IMR-90 (cell line): ENCODE data around the gene STK40. TPM values are rescaled to one million over a fixed set of nuclear protein-coding genes. Genes with fewer than 3 reads are reported as not detected.

ENCODE experiments used
- ATAC-seq: fragments of 200-7000 bp; cut with Tn5 transposase; 2 replicates; pipeline ENCODE4 v1.9.1; 2020; ENCODE audit warnings: low read depth, mild to moderate bottlenecking, moderate library complexity
- BruUV-seq: library from RNA; stranded (reverse); fragments of 400-500 nt; replicated peaks from 2 replicates; lab custom pipeline; 2021; lab: Mats Ljungman, UMichigan
- CTCF ChIA-PET: fragments of 300-600 bp; formaldehyde crosslinking; extraction: SDS; loops from one replicate; lab custom pipeline; 2021; ENCODE audit warnings: antibody characterized with exemption; lab: Yijun Ruan, JAX
- POLR2A ChIA-PET: fragments of 300-600 bp; sonication (Branson Sonifier 250); formaldehyde crosslinking; loops from one replicate; lab custom pipeline; 2022; ENCODE audit warnings: antibody characterized with exemption; ENCODE audit not compliant: unreplicated experiment; lab: Charles Lee
- DNase-seq: peaks from one replicate; pipeline ENCODE4 v3.0.0; 2013
- H2AFZ ChIP-seq: replicated peaks from 2 replicates; pipeline ENCODE3; 2013; ENCODE audit warnings: low read length, mild to moderate bottlenecking; ENCODE audit not compliant: poor library complexity
- H2AK5ac ChIP-seq: 2 replicates; pipeline ENCODE4 v1.6.1; 2013; ENCODE audit warnings: low read depth, low read length, inconsistent platforms
- H2AK9ac ChIP-seq: replicated peaks from 2 replicates; pipeline ENCODE3; 2013; ENCODE audit warnings: mild to moderate bottlenecking, low read depth, low read length, moderate library complexity; ENCODE audit not compliant: poor library complexity
- H2BK120ac ChIP-seq: 2 replicates; pipeline ENCODE4 v1.6.1; 2013; ENCODE audit warnings: low read depth, low read length, inconsistent platforms
- H2BK15ac ChIP-seq: 3 replicates; pipeline ENCODE4 v1.6.1; 2013; ENCODE audit warnings: low read depth, low read length, inconsistent platforms
- H2BK20ac ChIP-seq: 2 replicates; pipeline ENCODE4 v1.6.1; 2013; ENCODE audit warnings: low read depth, mild to moderate bottlenecking, inconsistent platforms, low read length, moderate library complexity
- H2BK5ac ChIP-seq: 2 replicates; pipeline ENCODE4 v1.6.1; 2013; ENCODE audit warnings: mild to moderate bottlenecking, low read depth, low read length, inconsistent platforms; ENCODE audit not compliant: poor library complexity, severe bottlenecking
- H3K14ac ChIP-seq: replicated peaks from 2 replicates; pipeline ENCODE4 v1.6.1; 2013; ENCODE audit warnings: low read depth, low read length, inconsistent platforms
- H3K18ac ChIP-seq: 2 replicates; pipeline ENCODE4 v1.6.1; 2013; ENCODE audit warnings: low read depth, low read length, control low read depth
- H3K23ac ChIP-seq: 2 replicates; pipeline ENCODE4 v1.6.1; 2013; ENCODE audit warnings: low read depth, low read length, inconsistent platforms
- H3K27ac ChIP-seq: 2 replicates; pipeline ENCODE4 v1.5.1; 2013; ENCODE audit warnings: mild to moderate bottlenecking, control low read depth, low read length; ENCODE audit not compliant: insufficient read depth
- H3K27me3 ChIP-seq: 2 replicates; pipeline ENCODE4 v1.6.1; 2013; ENCODE audit warnings: low read length; ENCODE audit not compliant: control insufficient read depth, insufficient read depth
- H3K36me3 ChIP-seq: 2 replicates; pipeline ENCODE4 v1.6.1; 2013; ENCODE audit warnings: low read length, mixed read lengths; ENCODE audit not compliant: control insufficient read depth, insufficient read depth
- H3K4ac ChIP-seq: 2 replicates; pipeline ENCODE4 v1.6.1; 2013; ENCODE audit warnings: low read depth, low read length, inconsistent platforms
- H3K4me1 ChIP-seq: 2 replicates; pipeline ENCODE4 v1.6.1; 2013; ENCODE audit warnings: low read length, mixed read lengths; ENCODE audit not compliant: control insufficient read depth, insufficient read depth
- H3K4me2 ChIP-seq: 2 replicates; pipeline ENCODE4 v1.6.1; 2013; ENCODE audit warnings: low read depth, mild to moderate bottlenecking, control low read depth, low read length, moderate library complexity
- H3K4me3 ChIP-seq: 2 replicates; pipeline ENCODE4 v1.5.1; 2013; ENCODE audit warnings: low read depth, mild to moderate bottlenecking, control low read depth, low read length, moderate library complexity; ENCODE audit not compliant: insufficient read depth
- H3K56ac ChIP-seq: 2 replicates; pipeline ENCODE4 v1.6.1; 2013; ENCODE audit warnings: low read length, inconsistent platforms; ENCODE audit not compliant: insufficient read depth; ENCODE audit errors: extremely low read depth
- H3K79me1 ChIP-seq, 2 experiments: 2 replicates each; pipeline ENCODE4 v1.6.1; 2013; ENCODE audit warnings: low read length in 2 of 2, inconsistent platforms in 1 of 2, low read depth in 1 of 2
- H3K9ac ChIP-seq: 2 replicates; pipeline ENCODE4 v1.6.1; 2013; ENCODE audit warnings: low read depth, low read length, control low read depth
- H3K9me1 ChIP-seq: 2 replicates; pipeline ENCODE4 v1.6.1; 2013; ENCODE audit warnings: low read length, inconsistent platforms; ENCODE audit not compliant: insufficient read depth
- H3K9me3 ChIP-seq: 2 replicates; pipeline ENCODE4 v1.6.1; 2013; ENCODE audit warnings: low read length; ENCODE audit not compliant: control insufficient read depth, insufficient read depth
- H4K20me1 ChIP-seq: 2 replicates; pipeline ENCODE4 v1.6.1; 2013; ENCODE audit warnings: low read length, inconsistent platforms; ENCODE audit not compliant: insufficient read depth
- H4K5ac ChIP-seq: 2 replicates; pipeline ENCODE4 v1.6.1; 2013; ENCODE audit warnings: mild to moderate bottlenecking, low read depth, low read length, control low read depth
- H4K8ac ChIP-seq, 2 experiments: 2 replicates each; pipeline ENCODE4 v1.6.1; 2013; ENCODE audit warnings: low read depth in 2 of 2, low read length in 2 of 2, control low read depth in 1 of 2, inconsistent platforms in 1 of 2
- H4K91ac ChIP-seq: 2 replicates; pipeline ENCODE4 v1.6.1; 2013; ENCODE audit warnings: low read depth, low read length, inconsistent platforms; ENCODE audit not compliant: insufficient read depth
- CEBPB ChIP-seq: IDR thresholded peaks from 2 replicates; pipeline ENCODE4 v1.6.1; 2012; ENCODE audit warnings: low read depth, low read length, improper control_type of control experiment
- ELK1 ChIP-seq: fragments of 150-350 bp; IDR thresholded peaks from 2 replicates; pipeline ENCODE4 v1.6.1; 2016; ENCODE audit warnings: low read depth, mild to moderate bottlenecking, low read length, moderate library complexity, borderline replicate concordance
- FOS ChIP-seq: fragments of 150-350 bp; IDR thresholded peaks from 2 replicates; pipeline ENCODE4 v1.6.1; 2016; ENCODE audit warnings: low read depth, low read length
- MAZ ChIP-seq: IDR thresholded peaks from 2 replicates; pipeline ENCODE4 v1.6.1; 2012; ENCODE audit warnings: low read depth, mild to moderate bottlenecking, low read length, improper control_type of control experiment, moderate library complexity, borderline replicate concordance
- MXI1 ChIP-seq: IDR thresholded peaks from 2 replicates; pipeline ENCODE4 v1.6.1; 2012; ENCODE audit warnings: low read depth, mild to moderate bottlenecking, low read length, moderate library complexity, borderline replicate concordance
- POLR2A ChIP-seq: IDR thresholded peaks from 2 replicates; pipeline ENCODE4 v1.6.1; 2012; ENCODE audit warnings: mild to moderate bottlenecking, low read depth, low read length
- RAD21 ChIP-seq: IDR thresholded peaks from 2 replicates; pipeline ENCODE4 v1.6.1; 2012; ENCODE audit warnings: low read length, improper control_type of control experiment
- RCOR1 ChIP-seq: IDR thresholded peaks from 2 replicates; pipeline ENCODE4 v1.6.1; 2012; ENCODE audit warnings: mild to moderate bottlenecking, low read length, improper control_type of control experiment; ENCODE audit not compliant: insufficient replicate concordance
- RFX5 ChIP-seq: IDR thresholded peaks from 2 replicates; pipeline ENCODE4 v1.8.0; 2012; ENCODE audit warnings: low read depth, mild to moderate bottlenecking, low read length, moderate library complexity
- SMC3 ChIP-seq: fragments of 150-350 bp; IDR thresholded peaks from 2 replicates; pipeline ENCODE4 v1.6.1; 2016; ENCODE audit warnings: low read depth, mild to moderate bottlenecking, antibody characterized with exemption, low read length, moderate library complexity
- WGBS, 2 experiments: methylation state at CpG; one replicate each; pipeline versions ENCODE4 v1.1.5 to v1.1.7; 2013; ENCODE audit warnings: missing lambda C conversion rate in 2 of 2; ENCODE audit not compliant: insufficient read length in 1 of 2; ENCODE audit errors: extremely low coverage in 2 of 2; 5-methylcytosine and 5-hydroxymethylcytosine counted together
- dilution Hi-C: fragments of 300-500 bp; cut with HindIII; formaldehyde crosslinking; loops from one replicate; pipeline ENCODE4 v1.14.3; 2018; ENCODE audit warnings: low sequenced_read_pairs; ENCODE audit not compliant: unreplicated experiment
- in situ Hi-C: fragments of 300-500 bp; cut with MboI; formaldehyde crosslinking; loops from 3 replicates; pipeline ENCODE4 v1.14.3; 2019; ENCODE audit warnings: low sequenced_read_pairs, inconsistent platforms, mixed read lengths
- intact Hi-C: fragments of 100-400 bp; cut with micrococcal nuclease; formaldehyde crosslinking; loops from 2 replicates; pipeline ENCODE4 v1.10.0; 2022
- polyA plus RNA-seq, 3 experiments: library from polyadenylated mRNA; depleted of rRNA; stranded (reverse); fragments of >200 nt; gene quantifications; 2 replicates each; pipeline ENCODE4 v1.2.3, GENCODE V29; 2012; ENCODE audit warnings: low replicate concordance in 1 of 3
- total RNA-seq: library from RNA; depleted of rRNA; stranded (reverse); fragments of >200 nt; gene quantifications from 2 replicates; pipeline ENCODE4 v1.2.3, GENCODE V29; 2012
- TF ChIP-seq, protein P1 (sequence below): conservative IDR thresholded peaks from 2 replicates; pipeline ENCODE4 v1.5.1; 2012; ENCODE audit warnings: mild to moderate bottlenecking, low read depth, low read length, improper control_type of control experiment
- TF ChIP-seq, protein P2 (sequence below): fragments of 150-350 bp; IDR thresholded peaks from 2 replicates; pipeline ENCODE4 v1.6.1; 2017; ENCODE audit warnings: mild to moderate bottlenecking, antibody characterized with exemption, low read length, low read depth

The STK40 gene
- total and polyA plus RNA-seq, 2 of the 4 experiments (the other 2 are of a cell fraction), result 16.0 to 29.9 TPM

DNA sequence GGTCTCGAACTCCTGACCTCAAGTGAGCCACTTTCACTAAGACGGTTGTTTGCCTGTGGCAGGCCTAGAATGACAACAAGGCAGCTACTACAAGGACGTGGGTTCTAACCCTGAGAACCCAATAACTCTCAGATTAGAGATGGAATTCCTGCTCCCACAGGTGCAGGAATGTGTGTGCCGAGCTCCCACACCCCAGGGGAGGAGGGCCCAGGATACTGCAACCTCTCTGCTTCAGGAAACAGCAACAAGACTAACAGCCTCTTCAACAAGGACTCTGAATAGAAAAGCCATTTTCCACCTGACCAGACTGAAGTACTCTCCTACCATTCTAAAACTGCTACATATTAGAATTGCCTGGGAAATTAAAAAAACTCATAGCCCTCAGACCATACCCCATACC, 7.1 kb upstream of the STK40 start:
- no peak for TF ChIP-seq POLR2A
- no peak for TF ChIP-seq MXI1
- TF ChIP-seq RAD21, result no peak
- TF ChIP-seq SMC3, result no peak
- TF ChIP-seq FOS, result no peak
- TF ChIP-seq, protein P1, sequence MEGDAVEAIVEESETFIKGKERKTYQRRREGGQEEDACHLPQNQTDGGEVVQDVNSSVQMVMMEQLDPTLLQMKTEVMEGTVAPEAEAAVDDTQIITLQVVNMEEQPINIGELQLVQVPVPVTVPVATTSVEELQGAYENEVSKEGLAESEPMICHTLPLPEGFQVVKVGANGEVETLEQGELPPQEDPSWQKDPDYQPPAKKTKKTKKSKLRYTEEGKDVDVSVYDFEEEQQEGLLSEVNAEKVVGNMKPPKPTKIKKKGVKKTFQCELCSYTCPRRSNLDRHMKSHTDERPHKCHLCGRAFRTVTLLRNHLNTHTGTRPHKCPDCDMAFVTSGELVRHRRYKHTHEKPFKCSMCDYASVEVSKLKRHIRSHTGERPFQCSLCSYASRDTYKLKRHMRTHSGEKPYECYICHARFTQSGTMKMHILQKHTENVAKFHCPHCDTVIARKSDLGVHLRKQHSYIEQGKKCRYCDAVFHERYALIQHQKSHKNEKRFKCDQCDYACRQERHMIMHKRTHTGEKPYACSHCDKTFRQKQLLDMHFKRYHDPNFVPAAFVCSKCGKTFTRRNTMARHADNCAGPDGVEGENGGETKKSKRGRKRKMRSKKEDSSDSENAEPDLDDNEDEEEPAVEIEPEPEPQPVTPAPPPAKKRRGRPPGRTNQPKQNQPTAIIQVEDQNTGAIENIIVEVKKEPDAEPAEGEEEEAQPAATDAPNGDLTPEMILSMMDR, result no peak
- no peak for TF ChIP-seq RFX5
- no peak for TF ChIP-seq MAZ
- no peak for TF ChIP-seq CEBPB
- TF ChIP-seq ELK1, result no peak
- TF ChIP-seq, protein P2, sequence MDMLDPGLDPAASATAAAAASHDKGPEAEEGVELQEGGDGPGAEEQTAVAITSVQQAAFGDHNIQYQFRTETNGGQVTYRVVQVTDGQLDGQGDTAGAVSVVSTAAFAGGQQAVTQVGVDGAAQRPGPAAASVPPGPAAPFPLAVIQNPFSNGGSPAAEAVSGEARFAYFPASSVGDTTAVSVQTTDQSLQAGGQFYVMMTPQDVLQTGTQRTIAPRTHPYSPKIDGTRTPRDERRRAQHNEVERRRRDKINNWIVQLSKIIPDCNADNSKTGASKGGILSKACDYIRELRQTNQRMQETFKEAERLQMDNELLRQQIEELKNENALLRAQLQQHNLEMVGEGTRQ, result no peak
- TF ChIP-seq RCOR1, result no peak
- Histone ChIP-seq H4K5ac (no peak overlapping the region), H3K4ac (no peak overlapping the region), H3K18ac (no peak overlapping the region), H2BK120ac (no peak overlapping the region), H2AK5ac (no peak overlapping the region), H2BK5ac (no peak overlapping the region), H4K8ac (no peak overlapping the region), H3K9ac (no peak overlapping the region), H3K27me3 (no peaks in the 10 kb centered on the region), H3K9me3 (no peaks in the 10 kb centered on the region), H2BK15ac (no peak overlapping the region), H3K23ac (no peak overlapping the region), H4K20me1 (no peaks in the 10 kb centered on the region), H3K9me1 (peaks cover 20% of the 10 kb centered on the region), H3K14ac (no peak overlapping the region), H3K79me1 (peaks cover 16 to 65% of the 10 kb centered on the region in 2 experiments), H3K56ac (no peak overlapping the region), H3K4me2 (no peak overlapping the region), H4K91ac (no peak overlapping the region), H3K4me1 (peaks cover 7% of the 10 kb centered on the region), H3K36me3 (peaks cover 23% of the 10 kb centered on the region), H2AK9ac (no peak overlapping the region), H3K27ac (no peak overlapping the region), H2BK20ac (no peak overlapping the region), H2AFZ (no peak overlapping the region), H3K4me3 (no peak overlapping the region)
- ATAC-seq (no peak), DNase-seq (no peak)
- ChIA-PET CTCF (interaction anchor here (0.5 kb wide), 1 partner anchor 27 kb away, joined by 4 read pairs; no protein-coding TSS in a partner anchor), POLR2A (no interaction called here)
- in situ Hi-C loops (no loop called here), intact Hi-C loops (no loop called here), dilution Hi-C loops (no loop called here)
- 83% methylated on average over 1 of the region's 4 CpGs; no CpG with 5 or more reads in 1 of the 2 experiments for WGBS, 2 experiments
- no TSS peak for BruUV-seq
